ENCODE measurements around the gene COTL1. TPM values are rescaled to one million over a fixed set of nuclear protein-coding genes. Genes with fewer than 3 reads are reported as not detected.

Gene COTL1
- total RNA-seq, 1 donor from 2014 or later, result 11.0 TPM

- H3K27me3 ChIP-seq (ENCODE audit: control insufficient read depth in 3 of 3, insufficient read depth in 3 of 3, low read length in 3 of 3), result peaks cover 0 to 10% (median 0%) of the 10 kb centered on the region in 3 donors
- H3K4me3 ChIP-seq (ENCODE audit: low read length in 3 of 3), result no peak overlapping the region
- H3K9ac ChIP-seq (ENCODE audit: low read depth in 1 of 3, low read length in 3 of 3), result no peak overlapping the region
- no peak overlapping the region for H3K27ac ChIP-seq (ENCODE audit: low read depth, low read length)
- peaks cover 0 to 4% (median 0%) of the 10 kb centered on the region in 3 donors for H3K36me3 ChIP-seq (ENCODE audit: control insufficient read depth in 3 of 3, insufficient read depth in 3 of 3, low read length in 3 of 3)
- peaks cover 0 to 3% (median 0%) of the 10 kb centered on the region in 3 donors for H3K9me3 ChIP-seq (ENCODE audit: control insufficient read depth in 3 of 3, low read length in 3 of 3)
- H3K4me1 ChIP-seq (ENCODE audit: control insufficient read depth in 3 of 3, insufficient read depth in 3 of 3, low read length in 3 of 3), result peaks cover 0 to 13% (median 1%) of the 10 kb centered on the region in 3 donors
Observed at GRCh38 chr16:84592718-84593117, 25.2 kb downstream of the COTL1 start.

- Histone ChIP-seq H3K4me3 (ENCODE audit: low read length in 3 of 3) (no peak overlapping the region), H3K36me3 (ENCODE audit: control insufficient read depth in 3 of 3, insufficient read depth in 3 of 3, low read length in 3 of 3) (peaks cover 0 to 4% (median 0%) of the 10 kb centered on the region in 3 donors), H3K9me3 (ENCODE audit: control insufficient read depth in 3 of 3, low read length in 3 of 3) (peaks cover 0 to 3% (median 0%) of the 10 kb centered on the region in 3 donors), H3K27me3 (ENCODE audit: control insufficient read depth in 3 of 3, insufficient read depth in 3 of 3, low read length in 3 of 3) (peaks cover 0 to 6% (median 0%) of the 10 kb centered on the region in 3 donors), H3K4me1 (ENCODE audit: control insufficient read depth in 3 of 3, insufficient read depth in 3 of 3, low read length in 3 of 3) (peaks cover 0 to 3% (median 0%) of the 10 kb centered on the region in 3 donors), H3K9ac (ENCODE audit: low read depth in 1 of 3, low read length in 3 of 3) (no peak overlapping the region), H3K27ac (ENCODE audit: low read depth, low read length) (no peak overlapping the region)
Observed at GRCh38 chr16:84589975-84590719, 27.7 kb downstream of the COTL1 start.

GRCh38 chr16:84588991-84589390 lies 28.9 kb downstream of the COTL1 start:
- peaks cover 0 to 4% (median 0%) of the 10 kb centered on the region in 3 donors for H3K36me3 ChIP-seq (ENCODE audit: control insufficient read depth in 3 of 3, insufficient read depth in 3 of 3, low read length in 3 of 3)
- no peak overlapping the region for H3K4me3 ChIP-seq (ENCODE audit: low read length in 3 of 3)
- H3K9ac ChIP-seq (ENCODE audit: low read depth in 1 of 3, low read length in 3 of 3), result no peak overlapping the region
- H3K4me1 ChIP-seq (ENCODE audit: control insufficient read depth in 3 of 3, insufficient read depth in 3 of 3, low read length in 3 of 3), result peaks cover 0 to 4% (median 3%) of the 10 kb centered on the region in 3 donors
- peaks cover 0 to 3% (median 0%) of the 10 kb centered on the region in 3 donors for H3K9me3 ChIP-seq (ENCODE audit: control insufficient read depth in 3 of 3, low read length in 3 of 3)
- no peak overlapping the region for H3K27ac ChIP-seq (ENCODE audit: low read depth, low read length)
- H3K27me3 ChIP-seq (ENCODE audit: control insufficient read depth in 3 of 3, insufficient read depth in 3 of 3, low read length in 3 of 3), result peaks cover 0 to 11% (median 2%) of the 10 kb centered on the region in 3 donors

GRCh38 chr16:84585886-84586285 lies 32.0 kb downstream of the COTL1 start:
- Histone ChIP-seq H3K36me3 (ENCODE audit: control insufficient read depth in 3 of 3, insufficient read depth in 3 of 3, low read length in 3 of 3) (peaks cover 0 to 4% (median 0%) of the 10 kb centered on the region in 3 donors), H3K27ac (ENCODE audit: low read depth, low read length) (no peak overlapping the region), H3K4me3 (ENCODE audit: low read length in 3 of 3) (no peak overlapping the region), H3K27me3 (ENCODE audit: control insufficient read depth in 3 of 3, insufficient read depth in 3 of 3, low read length in 3 of 3) (peaks cover 0 to 13% (median 3%) of the 10 kb centered on the region in 3 donors), H3K9ac (ENCODE audit: low read depth in 1 of 3, low read length in 3 of 3) (no peak overlapping the region), H3K4me1 (ENCODE audit: control insufficient read depth in 3 of 3, insufficient read depth in 3 of 3, low read length in 3 of 3) (peaks cover 0 to 9% (median 8%) of the 10 kb centered on the region in 3 donors), H3K9me3 (ENCODE audit: control insufficient read depth in 3 of 3, low read length in 3 of 3) (peaks cover 0 to 3% (median 0%) of the 10 kb centered on the region in 3 donors)

- peaks cover 0 to 9% (median 8%) of the 10 kb centered on the region in 3 donors for H3K4me1 ChIP-seq (ENCODE audit: control insufficient read depth in 3 of 3, insufficient read depth in 3 of 3, low read length in 3 of 3)
- H3K36me3 ChIP-seq (ENCODE audit: control insufficient read depth in 3 of 3, insufficient read depth in 3 of 3, low read length in 3 of 3), result peaks cover 0 to 4% (median 0%) of the 10 kb centered on the region in 3 donors
- no peak overlapping the region for H3K27ac ChIP-seq (ENCODE audit: low read depth, low read length)
- no peak overlapping the region for H3K9ac ChIP-seq (ENCODE audit: low read depth in 1 of 3, low read length in 3 of 3)
- H3K4me3 ChIP-seq (ENCODE audit: low read length in 3 of 3), result no peak overlapping the region
- peaks cover 0 to 3% (median 0%) of the 10 kb centered on the region in 3 donors for H3K9me3 ChIP-seq (ENCODE audit: control insufficient read depth in 3 of 3, low read length in 3 of 3)
- peaks cover 0 to 13% (median 3%) of the 10 kb centered on the region in 3 donors for H3K27me3 ChIP-seq (ENCODE audit: control insufficient read depth in 3 of 3, insufficient read depth in 3 of 3, low read length in 3 of 3)
Observed at GRCh38 chr16:84585467-84585866, 32.4 kb downstream of the COTL1 start.

- Histone ChIP-seq H3K36me3 (ENCODE audit: control insufficient read depth in 3 of 3, insufficient read depth in 3 of 3, low read length in 3 of 3) (peaks cover 0 to under 1% (median 0%) of the 10 kb centered on the region in 3 donors), H3K4me3 (ENCODE audit: low read length in 3 of 3) (no peak overlapping the region), H3K27me3 (ENCODE audit: control insufficient read depth in 3 of 3, insufficient read depth in 3 of 3, low read length in 3 of 3) (peaks cover 0 to 7% (median 3%) of the 10 kb centered on the region in 3 donors), H3K27ac (ENCODE audit: low read depth, low read length) (no peak overlapping the region), H3K4me1 (ENCODE audit: control insufficient read depth in 3 of 3, insufficient read depth in 3 of 3, low read length in 3 of 3) (peaks cover 0 to 9% (median 8%) of the 10 kb centered on the region in 3 donors), H3K9me3 (ENCODE audit: control insufficient read depth in 3 of 3, low read length in 3 of 3) (no peaks in the 10 kb centered on the region), H3K9ac (ENCODE audit: low read depth in 1 of 3, low read length in 3 of 3) (no peak overlapping the region)
Observed at GRCh38 chr16:84584678-84585077, 33.2 kb downstream of the COTL1 start.

- Histone ChIP-seq H3K4me3 (ENCODE audit: low read length in 3 of 3) (no peak overlapping the region), H3K9ac (ENCODE audit: low read depth in 1 of 3, low read length in 3 of 3) (no peak overlapping the region), H3K27me3 (ENCODE audit: control insufficient read depth in 3 of 3, insufficient read depth in 3 of 3, low read length in 3 of 3) (peaks cover 0 to 7% (median 3%) of the 10 kb centered on the region in 3 donors), H3K36me3 (ENCODE audit: control insufficient read depth in 3 of 3, insufficient read depth in 3 of 3, low read length in 3 of 3) (no peaks in the 10 kb centered on the region), H3K9me3 (ENCODE audit: control insufficient read depth in 3 of 3, low read length in 3 of 3) (no peaks in the 10 kb centered on the region), H3K4me1 (ENCODE audit: control insufficient read depth in 3 of 3, insufficient read depth in 3 of 3, low read length in 3 of 3) (peaks cover 0 to 9% (median 8%) of the 10 kb centered on the region in 3 donors), H3K27ac (ENCODE audit: low read depth, low read length) (no peak overlapping the region)
Observed at GRCh38 chr16:84583995-84584394, 33.9 kb downstream of the COTL1 start.

GRCh38 chr16:84582958-84583516 lies 34.8 kb downstream of the COTL1 start:
- H3K27me3 ChIP-seq (ENCODE audit: control insufficient read depth in 3 of 3, insufficient read depth in 3 of 3, low read length in 3 of 3), result peaks cover 3 to 13% (median 6%) of the 10 kb centered on the region in 3 donors
- H3K9me3 ChIP-seq (ENCODE audit: control insufficient read depth in 3 of 3, low read length in 3 of 3), result no peaks in the 10 kb centered on the region
- H3K27ac ChIP-seq (ENCODE audit: low read depth, low read length), result no peak overlapping the region
- H3K4me3 ChIP-seq (ENCODE audit: low read length in 3 of 3), result no peak overlapping the region
- peaks cover 0 to 9% (median 8%) of the 10 kb centered on the region in 3 donors for H3K4me1 ChIP-seq (ENCODE audit: control insufficient read depth in 3 of 3, insufficient read depth in 3 of 3, low read length in 3 of 3)
- H3K36me3 ChIP-seq (ENCODE audit: control insufficient read depth in 3 of 3, insufficient read depth in 3 of 3, low read length in 3 of 3), result no peaks in the 10 kb centered on the region
- H3K9ac ChIP-seq (ENCODE audit: low read depth in 1 of 3, low read length in 3 of 3), result no peak overlapping the region

- H3K4me1 ChIP-seq (ENCODE audit: control insufficient read depth in 3 of 3, insufficient read depth in 3 of 3, low read length in 3 of 3), result peaks cover 0 to 9% (median 8%) of the 10 kb centered on the region in 3 donors
- H3K4me3 ChIP-seq (ENCODE audit: low read length in 3 of 3), result no peak overlapping the region
- no peak overlapping the region for H3K9ac ChIP-seq (ENCODE audit: low read depth in 1 of 3, low read length in 3 of 3)
- H3K27ac ChIP-seq (ENCODE audit: low read depth, low read length), result no peak overlapping the region
- H3K27me3 ChIP-seq (ENCODE audit: control insufficient read depth in 3 of 3, insufficient read depth in 3 of 3, low read length in 3 of 3), result peaks cover 3 to 13% (median 6%) of the 10 kb centered on the region in 3 donors
- H3K9me3 ChIP-seq (ENCODE audit: control insufficient read depth in 3 of 3, low read length in 3 of 3), result no peaks in the 10 kb centered on the region
- no peaks in the 10 kb centered on the region for H3K36me3 ChIP-seq (ENCODE audit: control insufficient read depth in 3 of 3, insufficient read depth in 3 of 3, low read length in 3 of 3)
Observed at GRCh38 chr16:84581158-84581557, 36.7 kb downstream of the COTL1 start.

GRCh38 chr16:84579936-84580335 lies 37.9 kb downstream of the COTL1 start:
- H3K9ac ChIP-seq (ENCODE audit: low read depth in 1 of 3, low read length in 3 of 3), result no peak overlapping the region
- H3K4me1 ChIP-seq (ENCODE audit: control insufficient read depth in 3 of 3, insufficient read depth in 3 of 3, low read length in 3 of 3), result peaks cover 0 to 9% (median 8%) of the 10 kb centered on the region in 3 donors
- H3K27me3 ChIP-seq (ENCODE audit: control insufficient read depth in 3 of 3, insufficient read depth in 3 of 3, low read length in 3 of 3), result peaks cover 3 to 16% (median 6%) of the 10 kb centered on the region in 3 donors
- H3K9me3 ChIP-seq (ENCODE audit: control insufficient read depth in 3 of 3, low read length in 3 of 3), result no peaks in the 10 kb centered on the region
- no peak overlapping the region for H3K4me3 ChIP-seq (ENCODE audit: low read length in 3 of 3)
- no peaks in the 10 kb centered on the region for H3K36me3 ChIP-seq (ENCODE audit: control insufficient read depth in 3 of 3, insufficient read depth in 3 of 3, low read length in 3 of 3)
- H3K27ac ChIP-seq (ENCODE audit: low read depth, low read length), result no peak overlapping the region

Data from skeletal muscle tissue (tissue), 4 donors.